Breast epithelium (tissue), 3 donors: ENCODE data around the gene PIP5K1B.

Experiments
- POLR2A ChIP-seq: fragments of 450-650 bp; IDR thresholded peaks from one replicate; pipeline ENCODE4 v1.6.1; 2016; ENCODE audit warnings: antibody characterized with exemption, mild to moderate bottlenecking, moderate library complexity
- POLR2AphosphoS5 ChIP-seq, 3 donors: sonication (generic); formaldehyde crosslinking; IDR thresholded peaks; one replicate each; pipeline ENCODE4 v1.6.1; 2017; ENCODE audit warnings: antibody characterized with exemption in 3 of 3
- TF ChIP-seq, protein P1 (sequence below), 3 donors: fragments of 450-650 bp; IDR thresholded peaks; one replicate each; pipeline ENCODE4 v1.5.1; 2016 to 2017; ENCODE audit warnings: antibody characterized with exemption in 3 of 3, mild to moderate bottlenecking in 3 of 3, moderate library complexity in 3 of 3

DNA sequence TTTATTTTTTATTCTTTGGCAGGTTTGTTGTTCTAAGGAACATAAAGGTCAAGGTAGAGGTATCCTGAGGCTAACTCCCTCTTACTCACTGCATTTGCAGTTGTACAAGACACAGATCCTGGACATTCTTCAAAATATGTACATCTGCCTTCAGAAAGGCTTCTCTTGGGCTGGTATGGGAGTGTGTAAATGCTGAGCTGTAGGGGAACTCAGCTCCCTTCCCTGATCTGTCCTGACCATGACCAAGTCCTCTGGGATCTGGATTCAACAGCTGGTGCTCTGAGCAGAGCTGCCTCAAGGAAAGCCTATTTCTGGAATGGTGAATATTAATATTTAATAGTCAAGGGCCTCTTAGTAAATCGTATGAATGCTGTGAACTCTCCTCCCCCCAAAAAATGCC is 191.4 kb downstream of the PIP5K1B start:
- TF ChIP-seq, protein P1, sequence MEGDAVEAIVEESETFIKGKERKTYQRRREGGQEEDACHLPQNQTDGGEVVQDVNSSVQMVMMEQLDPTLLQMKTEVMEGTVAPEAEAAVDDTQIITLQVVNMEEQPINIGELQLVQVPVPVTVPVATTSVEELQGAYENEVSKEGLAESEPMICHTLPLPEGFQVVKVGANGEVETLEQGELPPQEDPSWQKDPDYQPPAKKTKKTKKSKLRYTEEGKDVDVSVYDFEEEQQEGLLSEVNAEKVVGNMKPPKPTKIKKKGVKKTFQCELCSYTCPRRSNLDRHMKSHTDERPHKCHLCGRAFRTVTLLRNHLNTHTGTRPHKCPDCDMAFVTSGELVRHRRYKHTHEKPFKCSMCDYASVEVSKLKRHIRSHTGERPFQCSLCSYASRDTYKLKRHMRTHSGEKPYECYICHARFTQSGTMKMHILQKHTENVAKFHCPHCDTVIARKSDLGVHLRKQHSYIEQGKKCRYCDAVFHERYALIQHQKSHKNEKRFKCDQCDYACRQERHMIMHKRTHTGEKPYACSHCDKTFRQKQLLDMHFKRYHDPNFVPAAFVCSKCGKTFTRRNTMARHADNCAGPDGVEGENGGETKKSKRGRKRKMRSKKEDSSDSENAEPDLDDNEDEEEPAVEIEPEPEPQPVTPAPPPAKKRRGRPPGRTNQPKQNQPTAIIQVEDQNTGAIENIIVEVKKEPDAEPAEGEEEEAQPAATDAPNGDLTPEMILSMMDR (IDR thresholded peaks at IDR 0.05), result no peak
- TF ChIP-seq POLR2AphosphoS5 (IDR thresholded peaks at IDR 0.05), result no peak
- TF ChIP-seq POLR2A, result no peak
